HG03097 (cell line): ENCODE data around the gene TEX53.
A peak's percentile ranks its signal among the peaks of the same experiment; 100 is the strongest.

Experiments
- ATAC-seq: cut with Tn5 transposase; IDR thresholded peaks from one replicate; pipeline ENCODE4 v1.9.1; 2021; ENCODE audit not compliant: unreplicated experiment, low FRiP score

The TEX53 gene

DNA sequence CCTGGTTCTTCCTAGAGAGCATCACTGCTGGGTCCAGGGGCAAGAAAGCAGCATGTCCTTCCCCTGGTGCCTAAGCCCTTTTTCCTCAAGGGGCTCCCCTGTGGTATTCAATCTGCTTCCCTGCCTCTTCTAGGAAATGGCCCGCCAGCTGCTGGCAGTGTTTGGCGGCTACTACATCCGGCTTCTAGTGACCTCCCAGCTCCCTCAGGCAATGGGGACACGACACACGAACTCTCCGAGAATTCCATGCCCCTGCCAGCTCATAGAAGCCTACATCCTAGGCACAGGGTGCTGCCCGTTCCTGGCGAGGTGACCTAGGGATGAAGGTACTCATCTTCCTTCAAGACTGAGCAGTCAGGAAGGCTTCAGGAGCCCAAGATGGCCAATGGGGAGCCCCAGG, 14.6 kb downstream of the TEX53 start:
- ATAC-seq: no peak

DNA sequence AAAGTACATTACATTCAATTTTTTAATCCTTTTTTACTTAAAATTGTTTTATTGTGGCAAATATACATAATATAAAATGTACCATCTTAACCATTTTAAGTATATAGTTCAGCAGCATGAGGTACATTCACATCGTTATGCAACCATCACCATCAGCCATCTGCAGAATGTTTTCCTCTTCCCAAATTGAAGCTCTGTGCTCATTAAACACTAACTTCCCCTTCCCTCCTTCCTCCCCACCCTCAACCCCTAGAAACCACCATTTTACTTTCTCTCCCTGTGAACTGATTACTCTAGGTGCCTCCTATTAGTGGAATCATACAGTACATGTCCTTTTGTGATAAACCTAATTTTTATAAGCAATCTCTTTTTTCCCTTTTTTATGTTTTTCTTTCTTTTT, 15.6 kb downstream of the TEX53 start:
- ATAC-seq: no peak

DNA sequence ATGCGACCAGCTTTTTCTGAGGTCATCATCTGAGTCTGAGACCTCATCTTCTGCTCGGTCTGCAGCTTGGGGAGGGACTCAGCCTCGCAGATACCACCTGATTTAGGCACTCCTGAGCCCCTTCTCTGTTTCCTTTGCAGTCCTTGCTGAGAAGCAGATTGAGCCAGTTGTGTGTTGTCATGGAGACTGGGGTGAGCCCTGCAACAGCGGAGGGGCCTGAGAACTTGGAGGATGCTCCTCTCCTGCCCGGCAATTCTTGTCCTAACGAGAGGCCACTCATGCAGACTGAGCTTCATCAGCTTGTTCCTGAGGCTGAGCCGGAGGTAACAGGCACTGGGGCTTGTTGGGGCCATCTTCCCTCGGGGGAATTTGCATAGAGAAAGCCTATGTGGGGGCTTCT, 19.2 kb downstream of the TEX53 start:
- no peak for ATAC-seq

DNA sequence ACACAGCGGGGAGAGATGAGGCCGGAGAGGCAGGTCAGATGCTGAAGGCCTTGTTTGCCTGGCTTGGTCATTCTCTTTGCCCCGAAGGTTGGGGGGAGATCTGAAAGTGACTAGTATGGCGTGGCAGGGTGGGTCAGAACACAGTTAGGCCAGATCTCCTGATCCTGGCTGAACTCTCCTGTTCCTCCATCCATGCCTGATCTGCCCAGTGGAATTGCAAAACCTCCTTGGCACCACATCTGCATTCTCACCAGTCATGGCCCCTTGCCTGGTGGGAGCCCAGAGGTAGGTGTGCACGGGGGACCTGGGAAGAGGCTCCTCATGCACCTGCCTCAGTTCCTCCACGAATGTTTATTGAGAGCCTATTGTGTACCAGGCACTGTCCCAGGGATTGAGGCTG, 23.2 kb downstream of the TEX53 start:
- ATAC-seq: no peak

DNA sequence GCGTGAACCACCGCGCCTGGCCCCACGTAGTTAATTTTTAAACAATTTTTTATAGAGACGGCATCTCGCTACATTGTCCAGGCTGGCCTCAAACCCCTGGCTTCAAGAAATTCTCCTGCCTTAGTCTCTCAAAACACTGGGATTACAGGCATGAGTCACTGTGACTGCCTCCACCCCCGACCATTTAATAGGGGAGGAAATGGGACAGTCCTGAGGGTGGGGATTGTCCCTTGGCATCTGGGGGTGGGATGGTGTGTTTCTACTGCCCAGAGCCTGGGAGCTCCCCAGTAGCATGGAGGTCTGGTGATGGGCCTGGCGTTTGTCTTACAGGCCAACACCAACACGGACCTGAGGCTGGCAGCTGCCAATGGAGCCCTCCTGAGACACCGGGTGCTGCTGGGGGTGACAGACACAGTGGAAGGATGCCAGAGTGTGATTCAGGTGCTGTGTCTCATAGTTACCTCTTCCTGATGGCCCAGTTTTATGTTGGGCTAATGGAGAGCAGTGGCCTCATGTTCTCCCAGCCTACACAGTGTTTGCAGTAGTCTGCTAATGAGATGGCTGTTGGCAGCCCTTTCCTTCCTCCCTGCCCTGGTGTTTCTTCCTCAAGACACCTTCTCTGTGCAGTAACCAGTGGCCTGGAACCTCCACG, 24.0 kb downstream of the TEX53 start:
- ATAC-seq: no peak

DNA sequence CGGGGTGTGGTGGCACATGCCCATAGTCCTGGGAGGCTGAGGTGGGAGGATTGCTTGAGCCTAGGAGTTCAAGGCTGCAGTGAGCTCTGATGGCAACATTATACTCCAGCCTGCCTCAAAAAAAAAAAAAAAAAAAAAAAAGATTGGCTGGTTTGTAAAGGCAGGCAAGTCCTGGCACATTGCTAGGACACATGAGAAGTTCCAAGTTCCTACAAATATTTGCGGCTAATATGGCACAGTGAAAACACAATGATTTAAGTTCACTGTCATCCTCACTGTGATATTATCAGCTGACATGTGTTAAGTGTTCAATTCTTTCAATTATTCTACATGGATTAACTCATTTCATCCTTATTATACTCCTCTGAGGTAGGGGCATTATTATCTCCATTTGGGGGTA, 26.4 kb downstream of the TEX53 start:
- ATAC-seq: no peak

DNA sequence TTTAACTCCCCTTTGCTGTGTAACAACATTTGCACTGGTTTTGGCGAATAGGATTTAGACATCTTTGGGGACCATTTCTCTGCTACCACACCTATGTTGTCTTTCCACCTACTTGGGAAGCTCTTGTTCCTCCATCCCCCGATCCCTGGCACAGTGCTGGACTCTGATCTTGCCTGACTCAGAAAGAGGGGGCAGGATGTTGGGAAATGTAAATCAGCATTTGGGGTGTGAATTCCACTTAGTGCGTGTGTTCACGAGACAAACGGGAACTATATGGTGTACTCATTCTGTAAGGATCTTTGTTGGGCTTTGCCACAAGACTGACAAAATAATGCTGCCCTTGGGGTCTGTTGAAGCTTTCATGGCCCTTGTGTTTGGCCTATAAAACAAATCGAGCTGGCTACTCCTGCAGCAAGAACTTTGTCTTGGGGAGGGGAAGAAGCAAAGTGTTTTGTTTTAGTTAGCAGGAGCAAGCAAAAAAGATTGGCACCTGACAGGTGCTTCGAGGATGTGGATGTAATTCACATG, 28.0 kb downstream of the TEX53 start:
- ATAC-seq: no peak

DNA sequence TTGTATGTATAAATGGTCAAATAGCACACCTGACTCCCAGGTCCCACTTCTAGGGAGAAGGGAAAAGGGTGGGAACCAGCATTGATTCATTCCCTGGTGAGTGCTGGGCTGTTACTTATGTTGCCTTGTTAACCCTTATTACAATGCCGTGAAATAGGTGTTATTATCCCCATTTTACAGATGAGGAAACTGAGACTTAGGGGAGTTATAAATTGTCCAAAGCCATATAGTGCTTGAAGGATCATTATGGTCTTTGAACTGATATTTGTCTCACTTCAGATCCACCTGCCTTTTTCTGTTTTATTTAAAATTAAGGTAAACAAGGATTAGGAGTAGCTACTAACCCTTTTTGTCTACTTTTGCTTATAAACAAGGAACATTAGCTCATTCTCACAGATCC, 30.1 kb downstream of the TEX53 start:
- ATAC-seq: no peak

DNA sequence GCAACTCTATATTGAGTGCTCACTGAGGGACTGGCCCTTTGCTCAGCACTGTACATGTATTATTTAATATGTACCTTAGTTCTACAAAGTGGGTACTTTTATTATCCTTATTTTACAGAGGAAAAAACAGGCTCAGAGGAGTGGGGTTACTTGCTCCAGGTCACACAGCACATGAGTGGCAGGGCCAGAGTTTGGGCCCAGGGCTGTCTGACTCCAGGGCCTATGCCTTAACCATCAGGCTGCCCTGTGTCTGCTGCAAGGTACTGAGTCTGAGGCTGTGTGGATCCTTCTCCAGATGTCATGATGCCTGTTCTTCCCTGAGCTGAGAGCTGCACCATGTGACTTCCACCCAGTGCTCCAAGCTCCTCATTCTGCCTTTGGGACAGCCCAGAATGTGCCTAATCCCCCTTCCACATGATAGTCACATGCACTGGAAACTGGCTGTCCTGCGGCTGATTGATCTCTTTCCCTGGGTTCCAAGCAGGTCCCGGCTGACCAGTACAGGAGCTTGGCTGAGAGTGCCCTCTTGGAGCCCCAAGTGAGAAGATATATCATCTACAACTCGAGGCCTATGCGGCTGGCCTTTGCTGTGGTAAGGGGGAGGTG, 31.1 kb downstream of the TEX53 start:
- ATAC-seq: no peak

DNA sequence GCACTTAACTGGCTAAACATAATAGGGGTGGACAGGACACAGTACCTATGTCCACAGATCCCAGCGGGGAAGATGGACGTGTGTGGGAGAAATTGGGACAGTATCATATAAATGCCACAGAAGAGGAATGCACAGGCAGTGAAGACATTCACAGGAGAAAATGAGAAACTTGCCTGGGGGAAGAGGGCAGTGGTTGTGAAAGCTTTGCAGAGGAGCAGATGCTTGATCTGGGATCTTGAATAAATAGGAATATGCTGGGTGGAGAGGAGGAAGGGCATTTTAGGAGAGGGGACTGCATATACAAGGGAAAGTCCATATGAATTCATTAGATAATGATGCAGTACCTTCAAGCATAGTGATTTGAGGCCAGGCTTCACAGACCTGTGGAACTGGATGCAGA, 32.9 kb downstream of the TEX53 start:
- ATAC-seq: no peak

DNA sequence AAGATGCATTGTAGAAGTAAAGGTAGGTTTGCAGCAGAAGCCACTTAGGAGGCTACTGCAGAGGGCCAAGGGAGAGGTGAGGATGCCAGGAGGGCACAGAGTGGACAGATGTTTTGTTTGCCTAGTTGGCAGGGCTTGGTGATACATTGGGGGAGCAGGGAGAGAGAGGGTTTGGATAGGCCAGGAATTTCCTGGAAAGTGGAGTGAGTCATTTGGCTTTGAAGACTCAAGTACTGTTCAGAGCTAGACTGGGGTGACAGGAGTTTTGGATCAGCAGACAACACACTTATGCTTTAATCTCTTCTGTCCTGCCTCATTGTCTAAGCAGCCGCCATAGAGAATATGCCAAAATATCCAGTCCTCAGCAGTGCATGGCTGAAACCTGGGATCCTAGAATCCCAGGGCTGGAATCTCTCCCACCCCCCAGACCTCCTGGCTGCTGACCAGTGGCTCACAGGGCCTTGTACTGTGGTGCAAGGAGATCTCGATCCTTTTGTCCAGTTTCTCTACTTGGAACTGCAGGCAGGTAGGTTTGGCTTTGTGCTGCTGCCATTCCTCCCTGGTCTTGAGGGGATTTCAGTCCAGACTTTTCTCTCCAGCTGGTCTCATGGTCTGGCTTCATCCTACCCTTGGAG, 35.5 kb downstream of the TEX53 start:
- no peak for ATAC-seq

DNA sequence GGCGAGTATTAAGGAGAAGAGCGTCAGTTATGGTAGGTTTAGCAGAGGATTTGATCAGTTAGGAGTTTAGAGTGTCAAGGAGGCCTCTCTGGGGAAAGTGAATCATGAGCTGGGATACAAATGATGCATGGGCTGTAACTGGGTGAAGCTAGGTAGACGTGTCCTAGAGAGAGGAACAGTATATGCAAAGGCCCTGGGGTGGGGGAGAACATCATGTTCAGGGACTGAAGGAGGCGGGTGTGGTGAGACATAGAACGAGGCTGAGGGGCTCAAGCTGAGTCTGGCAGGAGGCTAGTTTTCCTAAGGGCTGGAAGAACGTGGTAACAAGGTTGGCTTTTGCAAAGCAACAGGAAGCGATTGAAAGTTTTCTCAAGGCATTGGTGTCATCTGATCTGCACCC, 36.0 kb downstream of the TEX53 start:
- no peak for ATAC-seq

DNA sequence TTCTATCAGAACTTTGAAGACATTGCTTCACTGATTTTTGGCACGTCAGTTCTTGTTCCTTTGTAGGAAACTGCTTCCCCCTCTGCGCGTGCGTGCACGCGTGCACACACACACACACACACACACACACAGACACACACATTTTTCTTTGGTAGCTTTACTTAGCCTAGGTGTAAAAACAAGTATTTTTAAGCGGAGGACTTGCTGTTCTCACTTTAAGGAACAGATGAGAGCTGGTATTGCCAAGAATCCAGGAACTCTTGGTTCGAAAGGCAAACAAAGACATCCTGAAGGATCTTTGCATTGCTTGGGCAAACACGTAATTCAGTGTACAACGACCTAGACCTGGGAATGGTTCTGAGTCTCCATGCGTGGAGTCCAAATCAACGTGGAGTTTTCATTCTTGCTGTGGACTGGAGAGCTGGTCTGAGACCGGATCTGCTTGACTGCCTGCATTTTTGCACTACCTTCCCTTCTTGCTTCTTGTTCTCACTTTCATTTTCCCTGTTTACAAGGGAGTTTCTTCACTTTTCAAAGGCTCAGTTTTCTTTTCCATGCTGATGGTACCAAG, 38.3 kb downstream of the TEX53 start:
- ATAC-seq: no peak

DNA sequence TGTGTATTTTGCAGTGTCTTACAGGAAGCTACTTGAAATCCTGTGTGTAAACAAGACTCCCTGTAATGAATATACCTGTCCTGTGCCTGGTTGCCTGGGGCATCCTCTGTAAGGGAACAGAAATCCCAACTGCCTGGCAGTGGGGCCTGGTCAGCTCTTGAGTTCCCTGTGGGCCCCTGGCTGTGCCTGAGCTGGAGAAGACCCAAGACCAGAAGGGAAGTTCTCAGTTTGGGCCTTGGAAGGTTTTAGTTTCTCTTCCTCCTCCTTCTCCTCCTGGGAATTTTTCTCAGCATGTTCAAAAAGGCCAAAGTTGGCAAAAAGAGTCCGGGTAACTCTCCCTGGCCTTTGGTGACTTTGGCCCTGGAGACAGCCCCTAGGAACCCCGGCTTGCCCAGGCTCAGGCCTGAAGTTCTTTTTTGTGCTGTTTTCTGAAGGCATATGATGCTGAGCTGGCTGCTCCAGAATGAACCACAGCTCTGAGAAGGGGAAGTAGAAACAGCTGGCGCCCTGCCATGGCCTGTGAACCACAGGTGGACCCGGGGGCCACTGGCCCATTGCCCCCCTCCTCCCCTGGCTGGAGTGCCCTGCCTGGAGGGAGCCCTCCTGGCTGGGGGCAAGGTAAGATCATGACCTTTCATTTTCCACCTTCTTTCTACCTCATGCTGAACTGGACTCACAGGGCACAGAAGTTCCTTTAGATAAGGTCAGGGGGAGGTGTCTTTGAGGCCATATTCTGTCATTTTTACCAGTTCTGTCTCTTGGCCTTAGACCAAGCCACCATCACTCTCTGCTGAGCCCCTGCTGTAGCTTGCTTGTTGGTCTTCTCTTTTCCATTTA, 40.7 kb downstream of the TEX53 start:
- peak; percentile 55 for ATAC-seq

DNA sequence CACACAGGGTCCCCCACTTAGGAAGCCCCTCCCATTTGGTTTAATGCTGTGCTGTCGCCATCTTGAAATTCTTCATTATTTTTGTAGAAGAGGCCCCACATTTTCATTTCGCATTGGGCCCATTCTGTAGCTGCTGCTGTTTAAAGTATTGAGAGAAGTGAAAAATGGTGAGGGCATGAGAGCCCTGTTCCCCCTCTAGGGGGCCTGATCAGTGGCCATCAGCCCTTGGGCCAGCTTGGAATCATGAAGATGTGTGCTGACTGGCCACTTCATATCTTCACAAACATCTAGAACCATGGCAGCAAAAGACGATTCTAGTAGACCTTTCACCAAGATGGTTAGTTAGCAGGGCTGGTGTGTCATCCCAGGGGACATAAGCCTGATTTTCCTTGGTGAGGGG, 43.2 kb downstream of the TEX53 start:
- ATAC-seq: no peak

DNA sequence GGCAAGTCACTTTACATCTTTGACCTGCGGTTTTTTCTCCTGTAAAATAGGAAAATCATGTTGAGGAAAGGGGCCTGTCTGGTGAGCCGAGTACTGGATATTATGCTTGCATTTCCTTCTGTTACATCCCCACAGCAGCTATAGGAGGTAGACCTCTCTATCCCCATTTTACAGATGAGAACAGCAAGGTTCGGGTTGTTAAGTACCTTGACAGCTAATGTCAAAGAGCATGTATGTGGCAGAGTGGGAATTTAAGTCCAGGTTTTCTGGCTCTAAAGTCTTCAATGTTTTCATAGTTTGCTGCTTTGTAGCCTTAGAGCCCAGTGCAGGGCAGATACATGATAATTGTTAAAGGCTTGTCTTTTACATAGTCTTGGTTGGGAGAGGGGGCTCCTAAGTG, 43.7 kb downstream of the TEX53 start:
- ATAC-seq: no peak

DNA sequence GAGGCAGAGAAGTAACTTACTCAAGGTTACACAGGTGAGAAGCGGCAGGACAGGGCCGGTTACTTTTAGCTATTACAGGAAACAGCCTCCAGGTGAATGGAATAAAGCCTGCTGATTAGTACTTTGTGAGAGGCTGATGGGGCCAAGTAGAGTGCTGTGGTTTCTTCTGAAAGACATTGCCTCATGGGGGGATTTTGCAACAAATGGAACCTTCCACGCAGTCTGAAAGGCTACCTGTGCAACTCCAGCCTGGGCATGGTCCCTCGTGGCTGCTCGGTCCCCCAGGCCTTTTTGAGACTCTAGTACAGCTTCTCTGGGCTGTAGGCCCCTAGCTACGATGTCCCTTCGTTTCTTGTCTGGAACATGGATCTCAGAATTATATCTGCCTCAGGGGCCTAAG, 44.5 kb downstream of the TEX53 start:
- no peak for ATAC-seq

DNA sequence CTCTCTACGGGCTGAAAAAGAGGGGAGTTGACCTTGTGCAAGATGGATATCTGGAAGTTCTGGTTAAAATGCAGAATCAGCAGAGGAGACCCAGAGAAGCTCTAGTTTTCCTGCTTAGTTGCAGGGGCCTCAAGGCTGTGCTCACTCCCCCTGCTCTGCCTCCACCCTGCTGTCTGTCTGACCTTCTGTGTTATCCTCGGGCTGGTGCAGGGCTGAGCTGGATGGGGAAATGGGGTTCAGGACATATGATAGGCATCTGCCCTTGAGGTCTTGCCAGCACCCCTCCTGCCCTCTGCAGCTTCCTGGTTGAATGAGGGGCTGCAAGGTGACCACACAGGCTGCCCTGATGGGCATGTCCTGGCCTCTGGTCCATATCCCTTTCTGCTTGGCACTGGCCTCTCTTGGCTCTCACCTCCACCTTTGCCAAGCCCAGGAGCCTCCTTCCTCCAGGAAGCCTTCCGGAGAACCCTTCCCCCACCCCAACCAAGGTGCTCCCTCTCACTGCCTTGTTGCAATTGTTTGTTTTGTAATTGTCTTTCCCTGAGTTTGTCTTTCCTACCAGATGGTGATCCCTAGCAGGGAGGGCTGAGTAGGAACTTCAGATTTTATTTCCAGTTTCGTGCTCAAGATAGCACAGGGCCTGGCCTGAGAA, 45.2 kb downstream of the TEX53 start:
- no peak for ATAC-seq

DNA sequence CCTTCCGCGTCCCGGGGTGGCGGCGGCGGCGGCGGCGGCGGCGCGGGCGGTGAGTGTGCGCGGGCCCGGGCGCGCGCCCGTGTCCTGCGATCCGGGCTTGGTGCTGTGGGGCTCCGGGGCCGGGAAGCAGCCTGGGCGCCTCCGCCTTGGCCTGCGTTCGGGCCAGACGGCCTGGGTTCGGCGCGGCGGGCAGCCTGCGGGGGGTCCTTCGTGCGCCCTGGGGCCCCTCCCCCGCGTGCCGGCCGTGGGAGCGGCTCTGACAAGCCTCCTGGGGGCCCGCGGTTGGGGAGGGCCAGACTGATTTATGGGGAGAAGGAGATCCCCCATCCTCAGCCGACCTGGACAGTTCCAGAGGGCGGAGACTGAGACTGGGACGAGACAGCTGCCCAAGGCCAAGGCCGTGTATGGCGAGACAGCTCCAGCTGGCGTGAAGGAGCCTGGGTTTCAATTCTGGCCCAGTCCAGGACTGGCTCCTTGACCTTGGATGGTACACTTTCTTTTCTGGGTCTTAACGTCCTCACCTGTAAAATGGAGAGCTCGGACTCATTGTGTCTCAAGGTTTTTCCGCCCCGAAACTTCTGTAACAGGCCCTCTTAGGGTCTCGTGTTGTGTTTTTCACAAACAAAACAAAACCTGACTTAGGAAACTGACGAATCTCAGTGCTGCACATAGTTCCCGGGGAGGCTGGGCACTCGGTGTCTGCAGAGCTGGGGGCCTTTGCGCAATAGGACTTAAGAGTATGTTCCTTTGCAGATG, 45.9 kb downstream of the TEX53 start:
- ATAC-seq: peak; percentile 41

DNA sequence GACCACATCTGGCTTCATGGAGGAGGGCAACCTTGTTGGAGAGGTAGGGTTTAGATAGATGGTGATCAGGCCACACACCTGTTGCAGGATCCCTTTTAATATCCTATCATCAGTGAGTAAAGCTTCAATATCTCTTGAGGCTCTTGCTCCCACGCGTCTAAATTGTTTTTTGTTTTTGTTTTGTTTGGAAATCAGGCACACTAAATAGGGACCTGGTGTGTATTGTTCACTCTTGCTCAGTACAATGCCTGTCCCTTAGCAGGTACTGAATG, 49.1 kb downstream of the TEX53 start:
- ATAC-seq: no peak
